HG02840 (cell line): ENCODE measurements around the gene DLGAP4.

Experiments used
- ATAC-seq: cut with Tn5 transposase; IDR thresholded peaks from one replicate; pipeline ENCODE4 v1.9.1; 2021; ENCODE audit warnings: mild to moderate bottlenecking, moderate library complexity, moderate number of reproducible peaks; ENCODE audit not compliant: unreplicated experiment, low FRiP score

The DLGAP4 gene

GRCh38 chr20:36320898-36321695, 15.0 kb downstream of the DLGAP4 start:
- no peak for ATAC-seq

GRCh38 chr20:36322131-36322530, 16.0 kb downstream of the DLGAP4 start:
- no peak for ATAC-seq

GRCh38 chr20:36330091-36330490, 24.0 kb downstream of the DLGAP4 start:
- no peak for ATAC-seq

GRCh38 chr20:36331209-36331608, 25.1 kb downstream of the DLGAP4 start:
- ATAC-seq, result no peak

GRCh38 chr20:36333841-36334240, 27.7 kb downstream of the DLGAP4 start:
- no peak for ATAC-seq

GRCh38 chr20:36334281-36335205, 28.4 kb downstream of the DLGAP4 start:
- no peak for ATAC-seq

GRCh38 chr20:36335206-36335870, 29.2 kb downstream of the DLGAP4 start:
- no peak for ATAC-seq

- no peak for ATAC-seq
Observed at GRCh38 chr20:36336204-36336603, 30.1 kb downstream of the DLGAP4 start.

GRCh38 chr20:36336954-36337704, 31.0 kb downstream of the DLGAP4 start:
- ATAC-seq, result no peak

- ATAC-seq, result no peak
Observed at GRCh38 chr20:36337886-36338285, 31.7 kb downstream of the DLGAP4 start.

GRCh38 chr20:36339646-36340592, 33.8 kb downstream of the DLGAP4 start:
- no peak for ATAC-seq

- no peak for ATAC-seq
Observed at GRCh38 chr20:36340593-36340990, 34.5 kb downstream of the DLGAP4 start.

- ATAC-seq, result no peak
Observed at GRCh38 chr20:36341331-36342020, 35.3 kb downstream of the DLGAP4 start.

- ATAC-seq, result no peak
Observed at GRCh38 chr20:36342331-36343120, 36.4 kb downstream of the DLGAP4 start.

GRCh38 chr20:36343641-36344040, 37.5 kb downstream of the DLGAP4 start:
- ATAC-seq, result no peak

- no peak for ATAC-seq
Observed at GRCh38 chr20:36344517-36345132, 38.5 kb downstream of the DLGAP4 start.

GRCh38 chr20:36346256-36346655, 40.1 kb downstream of the DLGAP4 start:
- ATAC-seq, result no peak
